MV-4-11 (cell line): ENCODE results near the gene ASPG.

Source experiments
- DNase-seq: peaks from one replicate; lab custom pipeline; 2025; lab: John Stamatoyannopoulos, UW

Gene ASPG

DNA sequence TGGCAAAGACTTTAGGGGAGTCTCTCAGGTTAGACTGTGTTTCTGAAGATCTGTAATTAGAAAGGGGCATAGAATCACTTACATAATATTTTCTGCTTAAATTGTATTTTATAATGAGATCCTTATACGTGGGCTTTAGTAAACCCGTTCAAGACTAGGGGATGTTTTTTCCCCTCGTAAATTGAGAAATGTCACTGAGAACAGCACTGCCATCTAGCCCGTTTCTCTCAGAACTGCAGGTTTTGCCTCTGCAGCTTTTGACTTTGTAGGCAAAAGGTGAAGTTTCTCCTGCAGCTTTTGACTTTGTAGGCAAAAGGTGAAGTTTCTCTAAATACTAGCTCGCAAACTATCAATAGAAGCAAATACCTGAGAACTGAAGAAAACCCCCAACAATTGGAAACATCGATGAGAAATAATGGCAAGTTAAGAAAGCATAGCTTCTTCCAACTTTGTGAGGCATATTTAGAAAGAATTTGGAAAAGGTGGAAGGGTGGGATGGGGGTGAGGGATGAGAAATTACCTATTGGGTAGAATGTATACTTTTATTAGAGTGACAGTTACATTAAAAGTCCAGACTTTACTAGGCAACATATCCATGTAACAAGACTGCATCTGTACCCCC is 9.9 kb upstream of the ASPG start:
- DNase-seq, result no peak

- DNase-seq, result no peak
These were observed 8.8 kb upstream of the ASPG start for GRCh38 chr14:104076743-104077142.

DNA sequence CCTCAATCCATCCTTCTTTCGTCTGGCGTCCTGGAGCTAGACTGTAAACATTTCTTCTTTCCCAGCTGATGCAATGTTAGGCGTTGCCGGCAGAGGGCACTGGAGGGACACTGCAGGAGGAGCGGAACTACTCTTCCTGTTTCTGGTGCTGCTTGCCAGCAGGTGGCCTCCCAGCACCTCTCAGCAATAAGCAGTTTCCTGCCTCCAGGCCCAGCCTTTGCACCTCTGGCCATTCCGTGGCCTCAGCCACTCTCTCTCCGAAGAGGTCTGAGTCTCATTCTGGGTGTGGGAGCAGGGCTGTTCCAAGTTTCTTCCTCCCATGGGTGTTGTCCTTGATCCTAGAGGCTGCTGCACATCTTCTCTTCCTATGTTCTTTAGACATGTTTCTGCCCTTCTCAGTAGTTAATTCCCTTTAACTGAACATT is 7.5 kb upstream of the ASPG start:
- peak; percentile 88 for DNase-seq

- no peak for DNase-seq
These were observed 4.9 kb upstream of the ASPG start for GRCh38 chr14:104080376-104081260.

DNA sequence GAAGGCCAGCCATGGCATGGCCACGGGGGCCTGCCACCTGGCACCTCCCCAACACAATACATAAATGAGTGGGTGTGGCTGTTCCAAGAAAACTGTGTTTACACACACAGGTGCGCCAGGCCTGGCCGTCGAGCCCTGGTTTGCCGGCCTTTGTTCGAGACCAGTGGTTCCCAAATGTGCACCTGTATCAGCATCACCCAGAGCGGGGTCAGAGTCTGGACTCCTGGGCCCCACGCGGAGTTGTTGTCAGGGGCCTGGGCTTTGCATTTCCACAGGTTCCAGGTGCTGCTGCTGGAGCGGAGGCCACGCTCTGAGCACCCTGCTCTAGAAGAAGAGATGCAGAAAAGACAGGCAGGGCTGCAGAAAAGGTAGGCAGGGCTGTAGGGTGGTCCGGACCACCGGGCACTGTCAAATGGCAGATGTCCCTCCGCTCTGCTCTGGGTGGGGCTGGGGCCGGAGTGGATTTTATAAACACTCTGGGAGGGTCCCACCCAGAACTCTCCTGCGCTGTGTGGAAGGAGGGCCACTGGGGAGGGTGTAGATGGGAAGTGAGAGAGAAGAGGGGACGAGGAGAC is 4.2 kb upstream of the ASPG start:
- no peak for DNase-seq

DNA sequence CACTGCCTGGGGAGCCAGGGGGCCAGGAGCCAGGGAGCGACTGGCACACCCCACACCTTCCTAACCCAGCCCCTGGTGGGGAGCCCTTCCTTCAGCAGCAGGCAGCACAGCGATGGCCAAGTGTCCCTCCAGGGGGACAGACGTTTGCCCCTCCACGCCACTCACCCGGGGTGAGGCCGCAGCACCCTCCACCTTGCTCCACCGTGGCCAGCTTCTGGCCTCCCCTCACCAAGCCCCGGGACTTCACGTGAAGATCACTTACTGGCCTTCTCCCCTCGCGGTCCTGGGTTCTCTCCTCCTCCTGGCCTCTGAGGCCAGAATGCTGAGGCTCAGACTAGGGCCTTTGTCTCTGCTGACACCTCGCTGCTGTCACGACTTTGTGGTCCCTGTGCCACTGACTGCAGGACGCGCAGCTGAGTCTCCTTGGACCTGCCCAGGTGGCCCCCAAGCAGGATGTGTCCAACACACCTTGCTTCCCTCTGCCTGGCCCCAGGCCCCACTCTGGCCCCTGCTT is 3.5 kb upstream of the ASPG start:
- no peak for DNase-seq

DNA sequence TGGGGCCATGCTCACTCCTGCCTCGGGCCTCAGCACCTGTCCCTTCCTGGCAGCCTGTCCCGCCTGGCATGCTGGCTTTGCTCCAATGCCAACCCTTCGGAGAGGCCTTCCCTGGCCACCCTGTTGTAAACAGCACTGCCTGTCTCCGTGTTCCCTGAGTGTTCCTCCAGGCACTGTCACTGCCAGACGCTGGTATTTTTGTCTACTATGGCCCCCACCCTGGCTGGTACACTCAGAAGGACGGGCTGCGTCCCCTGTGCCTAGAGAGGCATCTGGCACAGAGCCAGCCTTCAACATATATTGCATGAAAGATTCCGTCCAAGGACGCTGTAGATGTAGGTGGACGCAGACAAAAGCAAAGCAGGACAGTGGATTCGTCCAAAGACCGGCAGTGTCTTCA is 2.7 kb upstream of the ASPG start:
- DNase-seq, result no peak

- no peak for DNase-seq
These were observed 1.1 kb upstream of the ASPG start for GRCh38 chr14:104084251-104085002.

GRCh38 chr14:104085889-104086201 is 345 bp downstream of the ASPG start:
- DNase-seq, result no peak

DNA sequence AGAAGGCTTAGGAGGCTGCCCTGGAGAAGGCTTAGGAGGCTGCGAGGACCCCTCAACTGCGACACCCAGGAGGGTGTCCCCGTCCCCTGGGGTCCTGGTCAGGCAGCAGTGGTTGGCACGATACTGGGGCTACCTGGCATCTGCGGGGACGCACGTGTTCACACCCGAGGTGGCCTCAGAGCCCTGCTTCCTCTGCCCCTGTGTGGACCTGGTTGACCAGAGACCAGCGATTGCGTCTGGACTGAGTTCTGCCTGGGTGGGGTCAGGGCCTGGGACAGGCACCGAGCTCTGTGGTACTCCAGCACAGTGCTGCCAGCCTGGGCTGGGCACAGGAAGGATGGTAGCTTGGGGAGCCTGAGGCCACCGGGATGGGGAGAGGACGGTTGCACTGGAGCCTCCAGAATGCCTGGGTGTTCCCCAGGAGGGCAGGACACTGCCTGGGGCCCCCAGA is 735 bp downstream of the ASPG start:
- no peak for DNase-seq

DNA sequence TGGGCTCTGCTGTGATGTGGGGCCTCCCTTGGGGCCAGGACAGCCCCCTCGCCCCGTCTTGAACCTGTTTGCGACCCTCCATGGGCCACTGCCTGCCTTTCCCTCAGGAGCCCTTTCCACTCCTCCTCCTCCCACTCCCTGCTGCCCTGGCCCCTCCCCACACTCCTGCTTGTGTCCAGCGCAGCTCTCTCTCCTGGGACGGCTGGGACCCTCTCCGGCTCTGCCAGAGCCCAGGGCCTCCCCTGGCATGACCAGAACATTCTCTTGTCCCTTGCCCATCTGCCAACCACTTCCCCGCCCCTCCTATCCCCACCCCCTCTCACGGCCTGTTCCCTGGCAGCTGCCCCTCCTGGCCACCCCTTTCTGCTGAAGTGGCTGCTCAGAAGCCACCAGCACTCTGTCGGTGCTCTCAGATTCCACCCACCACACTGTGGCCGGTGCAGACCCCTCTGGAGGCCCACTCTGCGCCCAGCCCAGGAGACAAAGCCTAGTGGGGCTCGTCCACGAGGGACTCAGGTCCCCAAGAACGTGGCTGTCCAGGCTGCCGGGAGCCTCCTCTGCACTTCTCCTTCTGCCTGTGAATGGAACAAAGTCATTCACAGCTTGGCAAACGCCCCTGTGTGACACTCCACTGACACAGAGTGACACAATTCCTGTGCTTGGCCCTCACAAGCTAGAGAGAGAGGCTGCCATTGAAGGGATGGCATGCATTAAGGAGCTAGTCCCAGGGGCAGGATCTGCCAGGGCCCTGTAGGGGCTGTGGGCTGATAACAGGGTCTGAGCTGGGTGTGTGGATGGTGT is 1.4 kb downstream of the ASPG start:
- no peak for DNase-seq

DNA sequence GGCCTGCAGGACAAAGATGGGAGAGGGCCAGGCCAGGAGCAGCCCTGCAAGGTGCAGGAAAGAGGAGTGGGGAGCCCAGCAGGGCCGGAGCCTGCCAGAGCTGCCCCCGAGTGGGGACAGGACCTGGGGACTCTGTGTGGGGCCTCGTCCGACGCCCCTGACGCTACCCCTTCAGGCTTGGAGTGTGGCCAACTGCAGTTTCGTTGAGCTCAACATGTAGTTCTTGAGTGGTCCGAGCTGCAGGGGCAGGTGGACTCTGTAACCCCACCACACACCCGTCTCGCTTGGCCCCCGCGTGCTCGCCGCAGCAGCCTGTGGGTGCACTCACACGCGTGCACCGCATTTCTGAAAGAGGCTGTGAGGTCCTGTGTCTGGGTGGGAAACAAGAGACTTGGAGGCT is 2.0 kb downstream of the ASPG start:
- DNase-seq, result no peak

- DNase-seq, result no peak
These were observed 2.7 kb downstream of the ASPG start for GRCh38 chr14:104087981-104088850.

DNA sequence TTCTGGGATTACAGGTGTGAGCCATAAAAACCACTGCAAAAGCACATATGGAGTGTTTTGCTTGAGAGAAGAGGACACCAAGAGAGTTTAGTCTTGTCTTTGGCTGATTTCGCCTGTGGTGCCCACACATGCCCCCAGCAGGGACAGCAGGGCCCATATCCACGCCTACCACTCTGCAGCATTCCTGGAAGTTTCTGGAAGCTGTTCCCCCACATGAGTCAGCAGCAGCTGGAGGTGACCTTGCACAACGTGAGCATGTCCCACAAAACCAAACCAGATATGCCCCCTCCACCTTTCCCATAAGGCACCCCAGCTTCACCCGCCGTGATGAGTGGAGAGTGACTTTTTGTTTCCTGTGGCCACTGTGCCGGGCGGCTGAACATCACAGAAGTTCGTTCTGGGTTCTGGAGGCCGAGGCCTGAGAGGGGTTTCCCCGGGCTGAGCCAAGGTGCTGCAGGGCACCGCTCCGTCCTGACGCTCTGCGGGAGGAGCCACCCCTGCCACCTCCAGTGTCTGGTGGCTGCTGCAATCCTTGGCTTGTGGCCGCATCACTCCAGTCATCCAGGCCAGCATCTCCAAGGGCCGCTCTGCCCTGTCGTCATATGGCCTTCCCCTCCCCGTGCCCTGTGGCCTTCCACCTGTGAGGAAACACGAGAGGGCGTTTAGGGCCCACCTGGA is 4.7 kb downstream of the ASPG start:
- DNase-seq, result no peak

GRCh38 chr14:104091061-104091926 is 5.8 kb downstream of the ASPG start:
- no peak for DNase-seq

DNA sequence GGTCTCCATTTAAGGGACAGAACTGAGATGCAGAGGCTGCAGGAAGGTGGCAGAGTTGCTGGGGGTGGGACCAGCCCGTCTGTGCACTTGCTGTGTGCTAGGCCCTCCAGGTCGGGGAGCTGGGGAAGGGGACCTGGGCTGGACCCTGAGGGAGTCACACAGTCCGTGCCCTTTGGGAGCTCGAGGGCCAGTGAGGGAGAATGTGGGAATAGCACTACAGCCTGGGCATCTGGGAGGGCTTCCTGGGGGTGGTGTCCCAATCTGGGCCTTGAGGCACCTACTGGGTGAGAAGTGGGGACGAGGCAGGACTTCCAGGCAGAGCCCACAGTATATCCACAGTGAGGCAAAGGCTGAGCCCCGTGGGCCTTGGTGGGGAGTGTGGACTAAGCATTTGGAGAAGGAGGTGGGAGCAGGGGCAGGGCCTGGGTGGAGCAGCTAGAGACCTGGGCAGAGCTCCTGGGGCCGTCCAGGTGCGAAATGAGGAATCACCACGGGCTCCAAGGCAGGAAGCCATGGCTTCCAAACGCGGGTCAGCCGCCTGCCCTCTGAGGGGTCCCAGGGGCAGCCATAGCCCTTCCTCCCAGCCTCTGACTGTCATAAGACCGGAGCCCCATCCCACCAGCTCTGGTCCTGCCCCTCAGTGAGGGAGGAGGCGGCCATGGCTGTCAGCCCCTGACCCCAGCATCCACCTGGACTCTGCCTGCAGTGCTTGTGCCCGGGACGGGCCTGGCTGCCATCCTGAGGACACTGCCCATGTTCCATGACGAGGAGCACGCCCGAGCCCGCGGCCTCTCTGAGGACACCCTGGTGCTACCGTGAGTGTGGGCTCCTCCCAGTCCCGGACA is 6.6 kb downstream of the ASPG start:
- no peak for DNase-seq

- no peak for DNase-seq
These were observed 7.4 kb downstream of the ASPG start for GRCh38 chr14:104092931-104093365.
